Stimulated activated CD8-positive, alpha-beta memory T cell treated with anti-CD3 and anti-CD28 coated beads, Interleukin-4, amount 100 ng/mL, for 1 hour (primary cell): Measurements from ENCODE around the gene MND1.

ENCODE experiments used
- DNase-seq, 2 donors: peaks; one replicate each; pipeline ENCODE4 v3.0.0-alpha.2; 2020; ENCODE audit warnings: low read depth in 2 of 2, low spot score in 1 of 2

The MND1 gene

GRCh38 chr4:153346031-153346430 lies 1.5 kb downstream of the MND1 start:
- no peak for DNase-seq

- no peak for DNase-seq
Observed at GRCh38 chr4:153346563-153346962, 2.1 kb downstream of the MND1 start.

- no peak for DNase-seq
Observed at GRCh38 chr4:153347117-153347516, 2.6 kb downstream of the MND1 start.

GRCh38 chr4:153348006-153348405 lies 3.5 kb downstream of the MND1 start:
- no peak for DNase-seq

GRCh38 chr4:153349206-153349805 lies 4.8 kb downstream of the MND1 start:
- DNase-seq, result no peak

- no peak for DNase-seq
Observed at GRCh38 chr4:153362184-153362583, 17.7 kb downstream of the MND1 start.

- no peak for DNase-seq
Observed at GRCh38 chr4:153364061-153364460, 19.6 kb downstream of the MND1 start.

- DNase-seq, result no peak
Observed at GRCh38 chr4:153365003-153365402, 20.5 kb downstream of the MND1 start.

- DNase-seq, result no peak
Observed at GRCh38 chr4:153366486-153366885, 22.0 kb downstream of the MND1 start.

GRCh38 chr4:153367092-153367491 lies 22.6 kb downstream of the MND1 start:
- no peak for DNase-seq

- no peak for DNase-seq
Observed at GRCh38 chr4:153369021-153369420, 24.5 kb downstream of the MND1 start.

GRCh38 chr4:153371701-153372234 lies 27.3 kb downstream of the MND1 start:
- no peak for DNase-seq

- no peak for DNase-seq
Observed at GRCh38 chr4:153372967-153373562, 28.6 kb downstream of the MND1 start.

- no peak for DNase-seq
Observed at GRCh38 chr4:153374442-153374841, 30.0 kb downstream of the MND1 start.

GRCh38 chr4:153375303-153375702 lies 30.8 kb downstream of the MND1 start:
- no peak for DNase-seq

- DNase-seq, result no peak
Observed at GRCh38 chr4:153383131-153383530, 38.6 kb downstream of the MND1 start.

- DNase-seq, result no peak
Observed at GRCh38 chr4:153384160-153384559, 39.7 kb downstream of the MND1 start.

GRCh38 chr4:153385784-153386183 lies 41.3 kb downstream of the MND1 start:
- no peak for DNase-seq

- no peak for DNase-seq
Observed at GRCh38 chr4:153387981-153388380, 43.5 kb downstream of the MND1 start.

- DNase-seq, result no peak
Observed at GRCh38 chr4:153393397-153393796, 48.9 kb downstream of the MND1 start.

GRCh38 chr4:153394945-153395344 lies 50.5 kb downstream of the MND1 start:
- DNase-seq, result no peak

GRCh38 chr4:153398713-153399112 lies 54.2 kb downstream of the MND1 start:
- DNase-seq, result no peak

GRCh38 chr4:153399358-153399757 lies 54.9 kb downstream of the MND1 start:
- no peak for DNase-seq
